GM19351 (cell line): ENCODE data around the gene MRPS15.
A peak's percentile ranks its signal among the peaks of the same experiment; 100 is the strongest.
"Not testable (repeated sequence)": the region's sequence is repeated elsewhere in the genome, so short reads cannot be mapped to it uniquely, and the experiment has no call there.

Source experiments
- ATAC-seq: cut with Tn5 transposase; IDR thresholded peaks from one replicate; pipeline ENCODE4 v1.9.1; 2021; ENCODE audit warnings: mild to moderate bottlenecking, moderate library complexity; ENCODE audit not compliant: unreplicated experiment

The MRPS15 gene

DNA sequence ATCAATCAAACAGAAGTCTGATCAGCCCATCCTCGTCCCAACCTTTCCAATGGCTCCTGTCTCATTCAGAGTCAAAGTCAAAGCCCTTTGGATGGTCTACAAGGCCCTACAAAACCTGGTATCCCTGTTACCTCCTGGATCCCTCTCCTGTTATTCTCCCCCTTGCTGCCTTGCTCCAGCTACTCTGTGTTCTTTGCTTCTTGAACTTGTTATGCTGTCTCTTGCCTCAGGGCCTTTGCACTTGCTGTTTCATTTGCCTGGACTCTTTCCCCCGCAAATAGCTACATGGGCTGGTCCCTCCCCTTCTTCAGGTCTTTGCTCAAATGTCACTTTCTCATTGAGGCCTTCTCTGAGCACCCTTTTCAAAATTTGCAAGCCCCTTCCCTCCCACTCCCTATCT lies 19.9 kb upstream of the MRPS15 start:
- no peak for ATAC-seq

DNA sequence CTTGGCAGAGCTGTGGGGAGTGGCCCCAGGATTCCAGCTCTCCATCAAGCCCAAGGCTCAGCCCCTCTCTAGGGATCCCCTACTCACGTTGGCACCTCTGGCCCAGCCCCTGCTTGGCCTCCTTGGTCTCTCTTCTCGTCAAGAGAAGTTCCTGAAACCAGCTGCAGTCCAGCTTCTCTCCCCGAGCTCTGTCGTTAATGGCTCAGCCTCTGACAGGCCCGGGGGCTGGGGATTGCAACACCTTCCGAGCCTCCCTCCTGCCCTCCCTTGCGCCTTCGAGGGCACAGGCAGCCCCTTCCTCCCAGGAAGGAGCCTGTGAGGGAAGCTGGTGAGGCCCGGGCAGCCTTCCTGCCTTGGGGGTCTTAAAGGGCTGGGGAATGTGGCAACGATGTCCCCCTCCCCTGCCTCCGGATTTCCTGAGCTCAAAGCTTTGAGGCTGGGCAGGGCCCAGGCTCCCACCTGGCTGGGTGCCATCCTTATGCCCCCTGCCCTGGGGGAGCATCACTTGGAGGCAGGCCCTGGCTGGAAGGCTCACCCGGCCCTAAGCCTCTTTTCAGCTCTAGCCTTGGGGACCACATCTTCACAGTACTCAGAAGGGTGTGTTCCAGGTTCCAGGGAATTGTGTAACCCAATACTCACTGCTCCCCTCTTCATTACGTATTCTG lies 18.7 kb upstream of the MRPS15 start, which contains the start of gene CSF3R:
CSF3R (minus strand) TSS at position 190 of the 665 bp plus-strand sequence. CDS start 3,417 bp downstream, outside the sequence.
- ATAC-seq = no peak

DNA sequence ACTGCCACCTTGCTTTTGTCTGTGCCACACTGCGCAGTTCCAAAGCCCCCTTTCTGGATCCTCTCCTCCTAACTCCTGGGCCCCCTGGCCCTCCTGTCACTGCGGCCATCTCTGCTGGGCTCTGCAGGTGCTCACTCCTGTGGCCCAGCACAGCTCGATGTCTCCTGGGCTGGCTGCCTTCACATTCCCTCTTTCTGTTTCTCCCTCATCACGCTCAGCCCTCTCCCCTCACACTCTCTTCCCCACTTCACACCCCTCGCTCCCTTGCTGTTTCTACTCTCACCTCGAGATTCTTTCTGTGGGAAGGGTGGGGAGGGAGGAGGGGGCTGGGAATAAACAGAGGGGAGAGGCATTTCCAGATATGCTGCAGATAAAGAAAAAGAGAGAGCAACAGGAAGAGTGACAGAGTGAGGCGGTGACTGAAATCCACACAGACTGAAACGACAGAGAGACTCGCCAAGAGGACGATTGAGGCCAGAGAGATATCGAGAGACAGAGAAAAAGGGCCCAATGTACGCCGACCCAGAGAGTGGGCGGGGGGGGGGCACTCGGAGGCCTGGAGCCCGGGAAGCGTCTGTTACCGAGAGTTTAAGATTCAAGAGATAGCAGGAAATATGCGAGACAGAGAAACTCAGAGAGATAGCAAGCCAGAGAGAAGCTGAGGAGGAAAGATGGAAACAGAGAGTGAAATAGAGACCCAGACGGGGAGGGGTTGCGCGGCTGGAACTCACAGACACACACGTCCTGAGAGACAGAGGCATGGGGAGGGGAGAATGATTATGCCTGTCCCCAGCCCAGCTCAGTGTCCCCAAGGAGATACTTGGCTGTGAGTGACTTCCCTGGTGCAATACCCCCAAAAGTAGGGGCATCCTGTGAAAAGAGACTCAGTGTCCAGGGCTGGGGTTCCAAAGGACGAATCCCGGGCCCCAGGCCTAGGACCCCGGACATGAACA lies 17.9 kb upstream of the MRPS15 start:
- ATAC-seq = no peak

DNA sequence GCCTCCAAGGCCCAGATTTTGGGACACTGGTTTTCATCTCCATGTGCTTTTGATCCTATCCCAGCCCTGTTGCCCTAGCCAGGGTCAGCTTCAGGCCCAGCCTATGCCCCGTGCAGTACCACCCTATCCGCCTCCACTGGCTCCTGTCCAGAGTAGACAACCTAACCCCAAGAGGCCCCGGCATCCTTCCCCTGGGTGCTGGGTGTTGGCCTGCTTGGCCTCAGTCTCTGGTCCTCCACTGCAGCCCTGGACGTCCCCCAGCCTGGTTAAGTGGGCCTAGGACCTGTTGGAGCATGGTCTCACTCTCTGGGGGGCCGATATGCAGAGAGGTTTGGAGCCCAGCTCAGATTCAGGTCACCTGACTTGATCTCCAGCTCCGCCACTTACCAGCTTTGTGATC lies 16.9 kb upstream of the MRPS15 start:
- no peak for ATAC-seq

DNA sequence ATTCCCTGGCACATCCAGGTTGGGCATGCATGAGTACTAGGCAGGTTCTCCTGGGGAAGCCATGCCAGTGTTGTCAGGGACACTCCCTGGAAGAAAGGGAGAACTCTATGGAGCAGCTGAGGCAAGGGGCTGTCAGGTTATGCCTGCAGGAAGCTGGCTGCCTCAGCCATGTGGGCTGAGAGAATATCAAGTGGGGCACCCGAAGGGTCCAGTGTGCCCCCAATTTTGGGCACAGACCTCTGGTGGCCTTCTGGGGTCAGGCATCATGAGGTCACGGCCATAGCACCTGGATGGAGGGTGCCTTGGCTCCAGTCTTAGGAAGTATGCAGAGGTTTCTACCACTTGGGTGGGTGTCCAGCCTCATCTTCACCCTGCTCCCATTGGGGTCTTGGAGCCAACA lies 16.0 kb upstream of the MRPS15 start:
- ATAC-seq = no peak

DNA sequence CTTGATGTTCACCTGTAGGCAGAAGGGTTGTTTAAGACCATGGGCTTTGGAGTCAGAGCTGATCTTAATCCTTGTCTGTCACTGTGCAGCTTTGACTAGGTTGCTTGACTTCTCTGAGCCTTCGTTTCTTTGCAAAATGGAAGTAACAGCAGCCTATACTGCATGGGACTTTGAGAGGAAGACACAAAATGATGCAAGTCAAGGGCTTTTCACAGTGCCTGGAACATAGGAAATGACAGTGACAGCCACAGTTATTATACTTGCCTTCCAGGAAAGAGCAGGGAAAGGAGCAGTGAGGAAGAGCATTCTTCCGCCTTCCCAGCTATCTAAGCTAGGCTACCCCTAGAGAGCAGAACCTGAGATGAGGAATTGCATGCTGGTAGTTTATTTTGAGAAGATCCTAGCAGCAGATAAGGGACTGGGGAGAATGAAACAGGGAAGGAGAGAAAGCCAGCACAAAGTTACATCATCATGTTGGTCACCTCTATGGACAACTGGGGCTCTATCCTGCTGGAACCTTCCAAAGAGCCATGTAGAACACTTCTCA lies 15.4 kb upstream of the MRPS15 start:
- ATAC-seq = no peak

DNA sequence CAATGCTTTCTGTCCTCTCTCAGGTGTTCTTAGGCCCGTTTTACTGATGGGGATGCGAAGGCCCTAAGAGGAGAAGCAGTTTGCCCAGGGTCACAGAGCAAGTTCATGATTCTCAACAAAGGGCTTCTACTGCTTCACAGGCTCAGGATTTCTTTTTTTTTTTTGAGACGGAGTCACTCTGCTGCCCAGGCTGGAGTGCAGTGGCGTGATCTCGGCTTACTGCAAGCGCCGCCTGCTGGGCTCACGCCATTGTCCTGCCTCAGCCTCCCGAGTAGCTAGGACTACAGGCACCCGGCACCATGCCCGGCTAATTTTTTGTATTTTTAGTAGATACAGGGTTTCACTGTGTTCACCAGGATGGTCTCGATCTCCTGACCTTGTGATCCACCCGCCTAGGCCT lies 13.4 kb upstream of the MRPS15 start:
- ATAC-seq = not testable (repeated sequence)

DNA sequence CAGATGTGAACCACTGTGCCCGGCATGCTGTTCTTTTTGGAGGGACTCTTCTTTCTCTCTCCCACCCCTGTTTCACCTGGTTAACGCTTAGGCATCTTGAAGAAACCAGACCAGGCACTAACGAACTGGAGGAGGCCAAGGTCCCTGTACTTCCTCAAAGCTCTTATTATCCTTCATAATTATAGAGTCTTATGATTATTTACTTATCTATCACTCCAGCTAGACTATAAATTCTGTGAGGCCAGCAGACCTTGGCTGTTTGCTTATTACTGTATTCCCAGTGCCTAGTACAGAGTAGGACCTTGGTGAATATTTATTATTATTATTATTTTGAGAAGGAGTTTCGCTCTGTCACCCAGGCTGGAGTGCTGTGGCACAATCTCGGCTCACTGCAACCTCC lies 12.8 kb upstream of the MRPS15 start:
- ATAC-seq = no peak

DNA sequence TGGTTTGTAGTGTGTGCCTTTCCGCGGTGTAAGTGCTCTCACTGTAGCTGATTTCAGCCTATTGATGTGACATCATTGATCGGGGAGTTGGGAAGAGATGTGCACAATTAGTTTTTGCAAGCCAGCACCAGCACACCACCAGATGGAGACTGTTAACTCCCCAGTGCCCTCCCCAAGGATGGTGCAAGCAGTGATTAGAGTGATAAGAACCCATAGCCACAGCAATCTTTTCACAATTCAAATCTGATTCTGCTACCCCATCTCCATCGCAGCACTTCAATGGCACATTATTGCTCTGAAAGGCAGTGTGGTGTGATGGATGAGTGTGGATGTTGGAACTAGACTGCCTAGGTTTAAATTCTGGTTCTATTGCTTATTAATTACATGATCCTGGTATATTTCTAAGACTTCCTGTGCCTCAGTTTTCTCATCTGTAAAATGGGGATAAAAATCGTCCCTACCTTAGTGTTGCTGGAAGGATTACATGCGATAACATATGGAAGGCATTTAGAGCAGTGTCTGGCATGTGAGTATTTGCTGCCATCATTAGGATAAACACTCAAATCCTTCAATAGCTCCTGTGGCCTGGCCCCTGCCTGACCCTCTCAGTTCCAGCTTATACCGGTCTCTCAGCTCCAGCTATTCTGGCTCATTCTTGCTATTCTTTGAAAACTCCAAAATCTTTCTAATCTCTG lies 11.9 kb upstream of the MRPS15 start:
- no peak for ATAC-seq

DNA sequence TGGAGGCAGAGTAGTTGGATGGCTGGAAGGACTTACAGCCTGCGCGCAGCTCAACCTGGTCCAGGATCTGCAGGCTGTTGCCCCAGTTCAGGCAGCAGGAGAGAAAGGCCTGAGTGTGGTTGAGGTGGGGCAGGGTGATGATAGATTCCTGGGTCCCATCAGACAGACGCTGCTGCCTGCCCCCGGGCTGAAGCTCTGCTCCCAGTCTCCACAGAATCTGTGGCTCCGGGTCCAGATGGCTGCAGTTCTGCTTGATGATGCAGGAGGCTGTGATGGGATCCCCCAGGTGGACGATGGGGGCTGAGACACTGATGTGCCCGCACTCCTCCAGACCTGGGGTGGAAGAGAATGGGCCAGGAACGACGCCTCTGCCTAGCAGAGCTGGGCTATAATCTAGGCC lies 11.2 kb upstream of the MRPS15 start:
- no peak for ATAC-seq

DNA sequence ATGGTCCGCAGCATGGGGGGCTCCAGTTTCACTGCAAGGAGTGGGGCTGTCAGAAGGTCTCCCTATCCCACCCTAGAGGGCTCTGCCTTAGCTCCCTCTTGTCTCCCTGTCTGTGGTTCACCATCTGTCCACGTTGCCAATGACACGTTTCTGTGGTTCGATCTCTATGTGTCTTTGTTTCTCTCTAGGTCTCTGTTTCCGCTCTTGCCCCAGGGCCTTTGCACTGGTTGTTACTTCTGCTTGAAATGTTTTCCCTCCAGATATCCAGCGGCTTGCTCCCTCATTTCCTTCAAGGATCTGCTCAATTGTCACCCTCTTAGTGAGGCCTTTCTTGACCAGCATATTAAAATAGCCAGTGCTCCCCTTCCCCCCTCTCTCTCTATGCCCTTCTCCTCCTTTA lies 8.5 kb upstream of the MRPS15 start:
- ATAC-seq = no peak

DNA sequence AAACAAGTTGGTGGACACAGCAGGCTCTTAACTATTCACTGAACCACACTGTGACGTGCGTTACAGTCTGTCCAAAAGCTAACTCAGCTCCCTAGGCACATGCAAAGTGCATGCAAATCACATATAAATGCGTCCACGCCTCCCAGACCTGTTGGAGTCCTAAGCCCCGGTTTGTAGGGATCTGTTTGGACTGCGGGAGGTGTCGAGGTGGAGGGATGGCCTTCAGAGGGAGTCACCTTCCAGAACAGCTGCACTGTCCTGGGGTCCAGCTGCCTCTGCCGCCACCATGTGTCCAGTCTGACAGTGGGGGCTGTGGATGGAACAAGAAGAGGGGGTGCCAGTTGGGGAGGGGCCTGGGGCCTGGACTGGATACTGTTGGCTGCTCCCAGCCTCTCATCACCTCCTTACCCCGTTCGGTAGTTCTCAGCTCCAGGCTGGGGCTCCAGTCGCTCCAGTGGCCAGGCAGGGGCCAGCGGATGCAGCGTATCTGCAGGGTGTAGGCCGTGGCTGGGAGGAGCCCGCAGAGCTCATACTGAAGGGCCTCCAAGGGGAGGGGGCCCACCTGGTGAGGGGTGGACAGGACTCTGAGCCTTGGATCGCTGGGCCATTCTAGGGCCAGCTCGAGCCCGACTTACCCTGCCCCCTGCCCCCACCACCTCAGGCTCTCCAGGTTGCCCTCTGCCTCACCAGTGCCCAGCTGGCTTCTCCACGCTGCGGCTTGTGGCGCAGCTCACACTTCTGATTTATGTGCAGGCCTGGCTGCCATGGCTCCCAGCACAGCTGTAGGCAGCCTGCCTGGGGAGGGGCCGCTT lies 7.9 kb upstream of the MRPS15 start:
- no peak for ATAC-seq

DNA sequence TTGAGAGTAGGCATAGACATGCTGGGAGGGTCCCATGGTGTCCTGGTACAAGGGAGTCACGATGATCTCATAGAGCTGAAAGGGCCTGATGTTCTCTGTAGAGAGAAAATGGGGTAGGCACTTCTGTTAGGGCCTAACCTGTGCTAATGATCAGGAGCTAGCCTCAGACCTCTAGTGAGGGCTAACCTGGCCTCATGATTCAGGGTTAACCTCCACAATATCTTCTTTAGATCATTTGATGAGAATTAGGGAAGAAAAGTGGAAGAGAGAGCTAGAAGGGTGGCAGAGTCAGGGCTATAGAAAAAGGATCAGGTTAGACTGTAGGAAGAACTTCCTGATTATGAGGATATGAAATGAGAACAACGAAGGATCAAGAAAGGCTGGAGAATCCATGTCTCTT lies 5.0 kb upstream of the MRPS15 start:
- no peak for ATAC-seq

DNA sequence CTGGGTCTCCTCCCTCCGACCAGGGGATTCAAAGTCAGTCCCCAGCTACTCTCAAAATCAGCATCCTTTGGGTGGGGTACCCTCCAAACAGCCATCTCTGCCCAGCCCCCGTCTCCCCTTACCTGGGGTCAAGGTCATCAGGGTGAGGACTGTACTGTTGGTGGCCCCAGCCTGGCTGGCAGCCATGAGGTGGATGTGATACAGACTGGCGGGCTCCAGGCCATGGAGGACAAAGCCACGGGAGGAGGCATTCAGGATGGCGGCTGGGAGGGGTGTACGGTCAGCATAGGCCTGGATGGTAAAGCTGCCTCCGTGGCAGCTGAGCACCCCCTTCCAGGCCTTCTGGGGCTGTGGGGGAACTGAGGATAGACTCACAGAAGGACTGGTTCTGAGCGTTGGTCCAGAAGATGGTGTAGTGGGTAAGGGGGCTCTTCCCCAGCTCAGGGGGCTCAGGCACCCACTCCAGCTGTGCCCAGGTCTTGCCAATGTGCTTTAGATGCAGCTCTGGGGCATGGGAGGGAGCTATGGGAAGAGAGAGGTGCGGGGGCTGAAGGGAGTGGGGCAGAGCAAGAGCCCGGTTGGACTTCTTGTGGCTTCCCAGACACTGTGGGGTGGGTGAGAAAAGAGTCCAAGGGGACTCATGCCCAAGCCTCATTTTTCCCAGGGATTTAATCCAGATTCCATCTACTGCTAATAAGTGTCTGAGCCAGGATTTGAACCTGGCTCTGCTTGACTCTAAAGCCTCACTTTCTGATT lies 3.7 kb upstream of the MRPS15 start:
- ATAC-seq = no peak

DNA sequence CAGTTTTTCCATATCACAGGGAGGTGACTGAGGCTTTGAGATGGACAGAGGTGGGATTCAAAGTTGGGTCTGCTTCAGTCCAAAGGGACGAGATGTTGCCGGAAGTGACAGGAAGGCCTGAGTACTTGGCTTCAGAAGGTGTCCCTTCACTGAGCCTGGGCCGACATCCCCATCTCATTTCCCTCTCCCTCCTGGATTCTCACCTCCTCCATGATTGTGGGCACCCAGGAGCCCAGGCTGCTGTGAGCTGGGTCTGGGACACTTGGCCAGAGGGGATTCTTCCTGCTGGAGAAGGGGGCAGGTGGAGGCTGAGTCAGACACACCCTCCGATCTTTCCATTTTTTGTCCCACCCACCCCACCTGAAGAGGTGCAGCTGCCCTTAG lies 2.8 kb upstream of the MRPS15 start:
- ATAC-seq = no peak

DNA sequence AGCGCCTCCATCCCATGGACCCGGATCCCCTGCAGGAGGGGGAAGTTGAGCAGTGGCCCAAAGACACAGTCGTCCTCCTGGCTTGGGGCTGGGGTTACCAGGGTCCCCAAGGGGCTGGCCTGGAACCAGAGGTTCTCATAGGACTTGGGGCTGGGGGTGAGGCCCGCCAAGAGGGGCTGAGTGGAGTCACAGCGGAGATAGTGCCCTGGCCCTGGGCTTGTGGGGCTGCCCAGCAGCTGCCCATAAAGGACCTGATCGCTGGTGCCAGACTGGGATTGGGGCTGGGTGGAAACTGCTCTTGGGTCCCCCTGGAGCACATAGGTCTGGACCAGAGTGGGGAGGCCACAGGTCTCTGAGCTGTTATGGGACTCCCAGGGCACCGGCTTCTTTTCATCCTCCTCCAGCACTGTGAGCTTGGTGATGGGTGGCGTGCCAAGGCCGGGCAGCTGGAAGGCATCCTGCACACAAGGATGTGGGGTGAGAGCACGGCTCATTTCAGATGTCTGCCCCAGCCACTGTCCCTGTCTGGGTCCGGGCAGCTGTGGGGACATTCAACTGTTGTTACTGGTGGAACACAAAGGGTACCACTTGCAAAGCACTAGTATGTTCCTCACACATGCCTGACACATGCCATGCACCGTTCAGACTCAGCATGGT lies 2.3 kb upstream of the MRPS15 start:
- no peak for ATAC-seq

DNA sequence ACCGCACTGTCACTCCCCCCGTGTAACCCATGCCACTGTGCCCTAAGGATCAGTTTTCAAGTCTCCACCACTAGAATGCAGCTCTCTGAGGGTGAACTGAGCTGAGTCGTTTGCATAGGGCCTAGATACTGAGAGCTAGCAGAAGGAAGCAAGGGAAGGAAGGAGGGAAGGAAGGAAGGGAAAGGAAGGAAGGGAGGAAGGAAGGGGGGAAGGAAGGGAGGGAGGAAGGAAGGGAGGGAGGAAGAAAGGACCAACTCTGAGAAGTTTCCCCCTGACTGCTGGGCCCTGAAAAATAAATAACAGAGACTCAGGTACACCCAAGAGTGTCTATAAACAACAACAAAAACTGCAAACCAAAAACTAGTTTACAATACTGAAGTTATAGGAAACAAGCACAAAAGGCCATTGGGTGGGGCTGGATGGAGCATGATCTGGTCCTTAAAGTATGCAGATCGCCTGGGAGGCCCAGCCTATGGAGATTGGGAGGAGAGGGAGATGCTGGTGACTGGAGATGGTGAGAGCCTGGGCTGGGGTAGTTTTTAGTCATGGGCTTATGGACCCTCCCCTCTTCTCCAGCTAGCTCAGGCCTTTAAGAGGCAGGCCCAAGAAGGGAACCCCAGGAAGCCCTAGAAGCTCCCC lies 1.7 kb upstream of the MRPS15 start:
- ATAC-seq = no peak

DNA sequence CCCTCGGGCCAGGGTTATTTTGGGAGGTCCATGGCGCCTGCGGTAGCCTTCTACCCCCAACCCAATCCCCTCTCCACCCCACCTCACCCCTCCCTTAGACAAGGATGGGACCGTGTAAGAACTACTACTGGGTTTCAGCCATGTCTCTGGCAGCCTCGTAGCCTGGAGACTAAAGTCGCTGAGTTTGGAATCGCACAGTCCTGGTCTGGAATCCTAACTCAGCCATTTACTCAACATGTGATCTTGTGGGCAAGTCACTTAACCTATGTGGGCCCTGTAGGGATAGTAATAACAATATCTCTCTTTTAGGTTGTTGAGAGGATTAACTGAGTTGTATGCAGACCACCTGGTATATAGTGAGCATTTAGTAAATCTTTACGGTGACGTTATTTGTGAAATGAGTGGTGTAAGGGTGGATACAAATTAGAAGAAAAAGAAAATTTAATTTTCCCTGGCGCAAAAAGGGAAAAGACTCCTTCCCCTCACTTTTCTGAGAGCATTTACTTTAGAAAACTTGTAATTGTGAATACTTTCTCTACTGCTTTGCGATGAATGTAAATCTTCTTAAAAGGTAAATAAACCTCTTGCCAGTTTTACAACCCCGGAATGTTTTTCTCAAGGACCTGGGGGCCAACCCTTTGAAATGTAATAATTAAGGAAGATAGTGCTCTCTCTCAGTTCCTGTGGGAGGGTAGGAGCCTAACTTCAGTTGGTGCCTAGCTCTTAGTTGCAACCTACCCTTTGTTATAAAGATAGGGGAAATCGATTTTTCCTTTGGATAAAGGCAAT lies 615 bp upstream of the MRPS15 start:
- peak; percentile 38 for ATAC-seq
